ENCODE data around the gene CACNA2D3.

CACNA2D3 gene

DNA sequence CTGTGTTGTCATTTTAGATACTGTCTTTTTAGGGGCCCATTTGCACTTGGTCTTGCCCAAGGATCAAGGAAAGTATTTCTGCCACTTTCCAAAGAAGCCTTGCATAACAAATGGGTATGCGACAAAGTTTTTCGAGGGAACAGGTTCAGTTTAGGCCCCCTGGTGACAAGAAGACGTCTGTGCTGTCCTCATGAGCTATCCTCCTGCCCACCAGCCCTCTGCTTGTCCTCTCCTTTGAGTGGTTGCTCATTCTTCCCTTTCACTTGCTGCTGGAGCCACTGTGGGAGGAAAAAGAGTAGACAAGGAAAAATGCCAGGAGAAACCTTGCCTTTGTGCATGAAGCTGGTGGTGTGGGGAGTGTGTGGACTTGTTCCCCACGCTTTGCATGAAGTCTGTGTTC, 171.9 kb downstream of the CACNA2D3 start:
- DNase-seq, result no peak

DNA sequence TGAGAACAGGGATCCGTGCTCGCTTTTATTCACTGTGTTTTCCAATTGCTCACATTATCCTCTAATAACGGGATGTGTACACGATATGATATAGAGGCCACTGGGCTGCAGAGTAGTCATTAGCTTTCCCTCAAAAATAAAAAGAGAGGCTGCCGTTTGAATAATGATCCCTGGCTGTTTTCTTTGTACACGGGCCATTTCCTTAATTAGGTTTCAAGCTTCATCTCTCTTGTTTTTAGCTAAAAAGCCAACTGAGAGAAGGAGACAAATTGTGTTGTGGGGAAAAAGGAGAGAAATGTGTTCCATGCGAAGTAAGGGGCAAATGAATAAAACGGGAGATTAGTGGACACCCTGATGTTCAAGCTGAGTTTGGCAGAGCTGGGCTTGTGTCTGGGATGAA, 174.2 kb downstream of the CACNA2D3 start:
- no peak for DNase-seq

DNA sequence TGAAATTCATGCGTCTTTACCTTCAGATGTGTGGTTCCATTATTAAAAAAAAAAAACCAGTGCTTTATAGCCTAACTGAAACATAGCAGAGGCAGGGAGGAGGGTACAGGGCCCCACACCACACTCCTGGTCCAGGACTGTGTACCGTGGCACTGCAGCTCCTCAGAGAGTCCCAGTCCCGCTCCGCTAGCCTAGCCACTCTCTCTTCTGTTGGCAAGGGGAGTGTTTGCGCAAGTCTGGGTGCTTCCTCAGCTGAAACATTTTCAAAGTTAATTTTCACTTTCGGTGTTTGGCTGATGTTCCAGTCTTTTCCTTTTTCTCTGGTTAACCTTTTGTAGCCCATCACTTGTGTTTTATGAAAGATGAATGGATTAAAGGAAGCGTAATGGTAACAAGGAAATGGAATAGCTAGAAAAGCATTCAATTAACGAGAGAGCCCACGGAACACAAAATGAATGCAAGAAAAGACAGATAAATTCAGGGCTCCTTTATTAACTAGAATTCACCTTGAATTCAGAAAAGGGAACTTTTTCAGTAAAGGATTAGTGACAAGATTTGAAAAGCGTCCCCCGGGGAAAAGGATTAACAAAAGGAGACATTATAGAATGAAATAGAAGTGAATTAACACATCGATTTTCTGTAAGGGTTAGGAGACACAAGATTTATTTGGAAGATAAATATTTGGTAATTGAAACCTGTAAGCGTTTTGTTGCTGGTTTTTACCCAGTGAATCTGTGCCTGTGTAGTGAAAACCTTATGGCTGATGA, 177.0 kb downstream of the CACNA2D3 start:
- DNase-seq, result no peak

DNA sequence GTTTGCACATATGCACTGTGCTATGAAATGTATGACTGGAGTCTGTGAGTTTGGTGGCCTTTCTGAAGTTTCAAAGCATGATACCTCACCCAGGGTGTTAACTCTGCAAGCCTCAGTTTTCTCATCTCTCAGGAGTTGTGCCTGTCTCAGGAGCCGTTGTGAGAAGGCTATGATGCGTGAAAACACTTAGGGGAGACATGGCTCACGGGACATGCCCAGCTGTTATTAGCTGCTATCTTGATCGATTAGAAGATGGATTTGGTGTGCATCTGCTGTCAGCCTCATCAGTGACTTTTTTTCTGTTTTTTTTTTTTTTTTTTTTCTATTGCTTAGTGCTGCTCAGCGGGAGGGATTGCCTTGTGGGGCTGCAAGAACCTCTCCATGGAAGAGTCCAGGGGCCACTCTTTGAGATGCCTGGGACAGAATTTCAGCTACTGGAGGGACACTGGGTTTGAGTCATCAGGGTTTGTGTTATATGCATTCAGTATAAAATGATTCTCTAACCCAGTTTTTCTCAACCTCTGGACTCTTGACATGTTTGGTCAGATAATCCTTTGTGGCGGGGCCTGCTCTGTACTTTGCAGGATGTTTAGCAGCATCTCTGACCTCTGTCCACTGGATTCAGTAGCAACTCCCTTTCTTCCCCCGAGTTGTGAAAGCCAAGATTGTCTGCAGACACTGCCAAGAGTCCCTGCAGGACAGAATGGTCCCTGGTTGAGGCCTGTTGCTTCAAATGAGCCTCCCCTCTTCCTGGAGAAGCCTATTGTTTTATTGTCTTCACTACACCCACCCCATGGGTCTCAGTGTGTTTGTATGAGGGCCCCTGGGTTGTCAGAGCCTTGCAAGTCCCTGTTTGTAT, 181.4 kb downstream of the CACNA2D3 start:
- DNase-seq, result no peak

DNA sequence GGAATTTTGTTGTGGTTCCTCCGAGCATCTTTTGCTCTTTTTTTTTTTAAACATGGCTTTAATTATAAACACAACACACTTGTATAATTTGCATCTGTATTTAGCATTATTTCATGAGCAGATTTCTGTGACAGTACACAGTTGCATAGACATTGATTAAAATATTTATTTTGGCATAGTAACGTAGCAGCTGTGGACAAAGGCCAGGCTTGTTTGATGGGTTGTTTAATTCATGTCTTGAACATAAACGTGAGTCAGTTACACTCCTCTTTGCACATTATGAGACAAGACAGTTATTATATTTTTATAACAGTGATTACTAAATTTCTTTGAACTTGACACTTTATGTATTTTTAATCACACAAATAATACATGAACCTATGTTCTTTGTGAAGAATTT, 182.5 kb downstream of the CACNA2D3 start:
- DNase-seq, result no peak

DNA sequence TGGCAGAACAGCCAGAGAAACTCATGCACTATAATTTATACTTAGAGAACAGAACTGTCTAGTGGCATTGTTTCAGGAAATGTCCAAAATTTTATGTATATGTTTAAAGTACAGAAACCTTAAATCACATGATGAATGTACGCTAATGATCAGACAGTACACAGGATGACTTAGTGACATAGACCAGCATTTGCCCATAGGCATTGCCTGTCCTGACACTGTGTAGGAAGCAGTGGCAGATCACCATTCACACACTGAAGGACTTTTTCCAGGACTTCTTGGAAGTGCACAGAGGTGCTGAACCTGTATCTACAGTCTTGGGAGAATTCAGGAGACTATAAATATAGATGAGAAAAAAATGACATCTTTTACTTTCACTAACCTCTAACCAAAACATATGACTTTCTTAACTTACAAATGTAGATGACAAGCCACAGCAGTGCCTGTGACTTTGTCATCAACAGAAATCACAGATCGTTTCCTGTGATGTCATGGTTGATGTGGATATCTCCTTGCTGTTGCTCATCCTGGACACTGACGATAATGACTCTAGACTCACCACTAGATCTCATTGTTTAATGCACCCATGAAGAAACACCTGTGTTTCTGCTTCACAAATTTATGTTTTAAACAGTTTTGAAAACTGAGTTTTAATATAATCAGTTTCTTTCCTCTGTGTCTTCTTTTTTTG, 183.2 kb downstream of the CACNA2D3 start:
- no peak for DNase-seq

DNA sequence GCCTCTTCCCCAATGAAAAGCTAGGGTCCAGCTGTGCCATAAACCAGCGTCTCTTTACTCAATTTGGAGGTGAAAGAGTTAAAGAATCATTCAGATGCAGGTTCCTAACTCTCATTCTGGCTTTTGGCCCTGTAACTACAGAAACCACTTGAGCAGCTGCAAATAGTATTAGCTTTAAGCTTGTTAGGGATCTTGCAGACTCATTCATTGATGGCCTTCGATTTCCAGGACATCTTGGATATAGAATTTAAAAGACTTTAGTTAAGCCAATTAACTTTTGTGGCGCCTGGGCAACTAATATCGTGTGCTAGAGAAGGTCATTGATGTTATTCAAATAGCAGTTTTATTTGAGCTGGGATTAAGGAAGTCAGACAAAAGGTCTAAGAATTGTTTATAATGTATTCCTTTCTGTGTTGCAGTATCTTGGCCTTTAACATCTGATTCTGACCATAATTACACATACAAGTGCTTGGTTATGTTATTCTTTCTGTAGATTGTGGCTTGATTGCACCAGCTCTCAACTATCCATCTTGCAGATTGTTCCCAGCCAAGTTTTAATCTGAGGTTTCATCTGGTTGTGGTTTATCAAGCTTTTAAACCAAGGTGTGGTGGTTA, 185.3 kb downstream of the CACNA2D3 start:
- DNase-seq, result no peak

DNA sequence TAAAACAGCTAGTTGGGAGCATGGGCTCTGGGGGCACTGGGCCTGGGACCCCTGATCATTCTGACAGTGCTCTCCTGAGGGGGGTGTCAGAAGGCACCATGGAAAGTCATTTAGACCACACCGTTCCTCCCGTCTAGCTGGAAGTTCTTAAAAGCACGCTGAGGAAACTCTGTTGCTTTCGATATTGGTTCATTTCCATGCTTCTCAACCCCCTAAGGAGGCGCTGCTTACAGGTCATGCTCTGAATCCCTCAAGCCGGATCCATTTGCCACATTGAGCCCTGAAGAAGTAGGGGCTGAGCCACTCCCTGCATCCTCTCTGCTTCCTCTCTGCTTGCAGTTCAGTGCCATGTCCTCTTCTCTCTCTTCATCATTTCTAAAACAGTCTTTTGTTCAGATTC, 187.2 kb downstream of the CACNA2D3 start:
- DNase-seq, result no peak

DNA sequence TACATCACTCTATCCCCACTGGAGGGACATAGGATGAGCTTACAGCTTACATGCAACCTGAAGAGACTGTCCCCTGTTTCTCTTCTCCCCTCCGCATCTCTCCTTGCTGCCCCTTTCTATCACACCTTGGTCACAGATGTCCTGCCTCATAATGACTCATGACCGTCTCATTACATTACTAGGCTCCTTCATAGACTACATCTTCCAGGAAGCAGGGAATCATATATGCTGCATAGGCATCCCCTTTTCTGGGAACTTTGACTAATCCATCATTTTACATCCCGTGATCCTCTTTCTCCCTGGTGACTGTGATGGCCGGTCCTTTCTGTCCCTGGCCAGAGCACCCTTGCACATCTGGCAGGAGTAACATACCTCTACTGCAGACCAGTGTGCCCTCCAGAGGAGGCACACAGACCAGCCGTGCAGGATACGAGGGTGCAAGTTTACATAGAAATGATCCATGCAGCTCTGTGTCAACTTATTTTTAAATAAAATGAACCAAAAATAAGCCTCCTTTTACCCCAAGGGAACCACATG, 188.9 kb downstream of the CACNA2D3 start:
- DNase-seq, result no peak

DNA sequence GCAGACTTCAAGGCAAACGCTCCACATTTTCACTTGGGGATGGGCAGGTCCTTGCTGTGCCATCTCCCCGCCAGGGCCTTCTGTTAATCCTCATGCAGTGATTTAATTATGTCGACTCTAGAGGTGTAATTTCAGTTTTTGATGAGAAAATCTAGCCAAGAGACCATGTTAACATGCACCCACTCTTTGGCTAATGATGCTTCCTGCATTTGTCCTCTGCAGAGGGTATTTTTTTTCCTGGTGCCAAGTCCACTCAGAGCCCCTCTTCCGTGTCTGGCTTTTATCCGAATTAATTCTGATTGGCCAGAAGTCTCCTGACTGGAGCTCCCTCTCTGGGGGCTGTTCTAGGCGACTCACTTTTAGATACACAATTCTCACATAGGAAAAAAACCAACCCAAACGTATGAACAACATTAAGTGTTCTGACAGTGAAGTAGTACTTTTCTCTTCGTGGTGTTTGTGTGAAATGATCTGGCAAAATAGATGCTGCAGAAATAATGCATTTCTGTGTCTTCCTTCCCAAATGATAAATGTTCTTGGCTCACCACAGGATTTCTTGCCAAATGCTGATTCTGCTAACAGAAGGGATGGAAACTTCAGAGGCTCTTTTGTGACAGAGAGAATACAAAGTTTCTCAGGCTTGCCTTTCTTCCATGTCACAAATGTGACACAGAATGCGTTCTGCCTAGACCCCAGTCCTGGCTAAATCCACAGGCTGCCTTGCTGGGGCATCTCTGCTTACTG, 190.0 kb downstream of the CACNA2D3 start:
- DNase-seq, result no peak

DNA sequence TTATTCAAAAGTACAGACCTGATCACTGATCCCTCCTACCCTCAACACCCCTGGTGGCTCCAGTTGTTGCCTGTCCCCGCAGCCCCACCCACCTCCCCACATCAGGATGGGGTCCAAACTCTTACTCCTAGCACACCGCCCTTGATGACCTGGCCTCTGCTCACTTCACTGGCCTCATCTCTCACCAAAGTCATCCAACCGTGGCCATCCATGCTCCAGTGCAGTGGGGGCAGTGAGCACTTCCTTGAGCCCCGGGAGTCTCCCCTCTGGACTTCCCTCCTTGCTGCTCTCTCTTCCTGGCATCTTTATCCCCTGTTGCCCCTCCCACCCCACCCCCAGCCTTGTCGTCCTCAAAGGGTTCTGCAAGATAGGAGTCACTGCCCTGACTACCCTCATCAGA, 191.1 kb downstream of the CACNA2D3 start:
- DNase-seq, result no peak

DNA sequence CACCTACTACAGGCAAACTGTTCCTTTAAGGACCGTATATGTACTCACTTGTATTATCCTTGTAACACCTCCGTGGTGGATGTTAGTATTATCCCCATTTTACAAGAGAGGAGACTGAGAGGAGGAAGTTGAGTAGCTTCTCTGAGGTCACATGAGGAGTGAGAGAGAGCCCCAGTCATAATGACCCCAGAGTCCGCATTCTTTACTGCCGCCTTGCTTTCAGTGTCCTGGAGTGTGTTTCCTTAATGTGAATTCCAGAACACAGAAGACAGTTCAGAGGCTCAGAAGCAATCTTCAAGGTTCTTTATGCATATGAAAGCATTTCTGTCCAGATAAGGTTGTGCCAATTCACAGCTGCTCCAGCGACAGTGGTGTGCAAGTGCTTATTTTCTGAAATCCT, 199.2 kb downstream of the CACNA2D3 start:
- no peak for DNase-seq

DNA sequence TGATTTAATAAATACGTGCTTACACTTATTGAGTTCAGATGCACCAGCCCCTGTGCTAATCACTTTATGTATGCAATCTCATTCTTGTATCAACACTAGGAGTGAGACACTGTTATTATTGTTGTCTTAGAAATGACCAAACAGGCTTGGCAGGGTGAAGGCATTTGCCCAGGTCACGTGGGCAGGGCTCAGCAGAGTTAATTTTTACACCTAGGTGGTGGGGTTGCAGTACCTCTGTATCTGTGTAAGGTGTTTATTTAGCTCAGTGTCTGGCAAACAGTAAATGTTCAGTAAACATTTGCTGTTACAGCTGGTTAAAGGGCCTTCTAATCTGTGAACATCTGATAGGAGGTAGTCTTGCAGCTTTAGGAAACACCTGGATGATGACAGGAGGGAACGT, 200.0 kb downstream of the CACNA2D3 start:
- no peak for DNase-seq

DNA sequence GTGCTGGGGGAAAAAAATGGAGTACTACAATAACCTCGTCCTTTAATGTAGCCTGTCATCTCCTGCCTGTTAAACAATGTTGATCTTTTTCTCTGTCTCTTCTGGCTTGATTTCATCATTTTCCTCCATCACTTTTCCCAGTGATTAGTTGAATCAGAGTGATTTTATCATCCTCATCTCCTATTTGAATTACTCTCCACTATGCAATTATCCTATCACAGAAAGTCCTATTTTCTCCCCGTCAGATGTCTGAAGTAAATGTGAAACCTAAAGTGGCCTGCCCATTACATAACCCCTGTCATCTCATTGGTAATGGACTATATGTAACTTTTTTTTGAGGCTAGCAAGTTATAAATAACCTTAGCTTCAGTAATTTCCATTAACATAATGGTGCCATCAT, 201.8 kb downstream of the CACNA2D3 start:
- no peak for DNase-seq

DNA sequence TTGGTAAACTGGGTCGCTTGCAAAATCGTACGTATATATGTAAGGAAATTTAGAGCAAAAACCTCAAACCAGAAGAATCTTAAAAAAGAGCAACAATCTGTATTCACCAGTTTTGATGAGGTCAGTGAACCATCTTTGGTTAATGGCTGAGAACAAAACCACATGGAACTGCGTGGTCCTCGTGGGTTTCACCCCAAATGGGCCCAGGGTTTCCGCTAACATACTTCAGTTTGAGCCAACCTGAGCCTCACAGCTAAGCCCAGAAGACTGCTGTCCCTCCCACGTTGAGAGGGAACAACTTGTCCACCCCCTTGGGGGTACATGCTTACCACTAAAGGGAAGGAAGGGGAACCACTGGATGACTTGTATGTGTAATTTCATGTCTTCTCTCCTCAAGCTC, 204.6 kb downstream of the CACNA2D3 start:
- DNase-seq, result no peak

DNA sequence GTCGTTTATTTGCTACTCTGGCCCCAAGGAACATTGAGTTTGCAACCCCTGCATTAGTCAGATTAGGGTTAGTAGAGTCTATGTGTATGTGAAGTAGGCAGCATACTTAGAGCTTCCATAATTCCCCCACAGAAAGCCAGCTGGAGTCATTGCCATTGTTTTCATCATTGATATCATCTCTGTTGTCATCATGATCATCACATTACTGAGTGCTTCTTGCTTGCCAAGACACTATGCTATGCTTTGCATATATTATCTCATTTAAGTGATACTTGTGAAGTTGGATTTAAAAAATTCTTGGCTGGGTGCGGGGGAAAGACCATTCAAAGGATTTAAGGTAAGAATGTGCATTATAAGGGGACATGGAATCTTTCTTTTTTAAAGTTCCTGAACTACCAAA, 209.0 kb downstream of the CACNA2D3 start:
- DNase-seq, result no peak

DNA sequence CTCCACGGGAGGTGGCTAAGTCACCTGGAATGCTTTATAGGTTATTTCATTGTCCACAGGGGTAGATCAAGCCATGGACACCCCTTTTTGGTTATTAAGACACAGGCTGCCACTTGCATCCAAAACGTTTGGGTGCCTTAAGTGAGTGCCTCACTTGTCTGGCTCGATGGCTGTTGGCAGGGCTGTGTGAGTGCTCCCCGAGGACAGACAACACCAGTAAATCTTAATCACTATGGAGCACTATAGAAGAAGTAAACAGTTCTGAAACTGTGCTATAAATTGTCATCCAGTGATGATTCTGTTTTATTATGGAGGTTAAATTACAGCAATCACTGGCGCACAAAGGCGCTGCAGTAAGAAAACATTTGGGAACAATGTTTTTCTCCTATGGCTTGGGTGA, 215.5 kb downstream of the CACNA2D3 start:
- DNase-seq, result no peak

DNA sequence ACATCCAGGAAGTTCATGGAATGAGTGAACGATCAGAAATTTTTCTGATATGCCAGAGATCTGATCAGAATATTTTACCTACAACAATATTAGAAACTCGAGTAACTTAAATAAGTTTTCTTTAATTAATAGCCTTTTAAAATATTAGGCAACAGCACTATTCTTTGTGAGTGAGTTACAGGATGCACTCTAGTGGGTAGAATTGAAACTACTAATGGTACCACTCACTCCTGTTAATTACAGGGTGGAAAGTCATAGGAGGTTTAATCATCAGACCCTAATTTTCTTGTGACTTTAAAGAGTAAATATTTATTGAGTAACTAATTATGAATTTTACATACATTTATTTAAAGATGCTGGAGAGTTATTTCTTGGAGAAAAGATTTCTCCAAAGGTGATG, 217.3 kb downstream of the CACNA2D3 start:
- no peak for DNase-seq

DNA sequence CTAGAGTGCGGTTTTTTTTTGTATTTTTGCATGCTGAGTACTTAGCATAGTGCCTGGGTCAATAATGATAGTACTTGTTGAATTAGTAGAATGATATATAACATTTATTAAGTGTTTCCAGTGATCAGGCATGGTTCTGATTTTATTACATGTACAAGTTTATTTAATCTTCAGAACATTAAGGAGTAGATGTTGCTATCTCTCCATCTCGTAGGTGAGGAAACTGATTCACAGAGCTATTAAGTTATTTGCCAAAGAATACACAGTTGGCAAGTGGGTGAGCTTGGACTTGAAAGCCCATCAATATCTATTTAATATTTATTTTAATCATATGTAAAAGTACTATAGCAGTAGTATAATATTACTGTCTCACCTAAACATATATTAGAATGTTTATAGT, 219.5 kb downstream of the CACNA2D3 start:
- no peak for DNase-seq

DNA sequence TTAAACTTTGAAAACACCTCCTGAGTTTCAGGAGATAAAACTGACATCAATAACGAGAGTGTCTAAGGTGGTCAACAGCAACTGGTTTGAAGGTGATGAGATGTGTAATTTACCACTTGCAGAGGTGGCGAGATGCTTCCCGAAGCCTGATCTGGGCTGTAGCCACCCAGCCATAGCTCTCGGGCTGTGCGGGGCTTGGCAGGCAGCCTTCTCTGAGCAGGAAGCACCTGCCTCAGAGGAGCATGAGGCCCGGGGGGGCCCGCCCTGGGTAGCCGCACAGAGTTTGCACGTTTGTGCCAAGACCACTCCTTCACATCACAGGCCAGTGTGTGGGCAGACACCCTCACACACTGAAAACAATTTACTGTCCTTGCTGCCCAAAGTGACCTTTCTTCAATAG, 220.3 kb downstream of the CACNA2D3 start:
- DNase-seq, result no peak

DNA sequence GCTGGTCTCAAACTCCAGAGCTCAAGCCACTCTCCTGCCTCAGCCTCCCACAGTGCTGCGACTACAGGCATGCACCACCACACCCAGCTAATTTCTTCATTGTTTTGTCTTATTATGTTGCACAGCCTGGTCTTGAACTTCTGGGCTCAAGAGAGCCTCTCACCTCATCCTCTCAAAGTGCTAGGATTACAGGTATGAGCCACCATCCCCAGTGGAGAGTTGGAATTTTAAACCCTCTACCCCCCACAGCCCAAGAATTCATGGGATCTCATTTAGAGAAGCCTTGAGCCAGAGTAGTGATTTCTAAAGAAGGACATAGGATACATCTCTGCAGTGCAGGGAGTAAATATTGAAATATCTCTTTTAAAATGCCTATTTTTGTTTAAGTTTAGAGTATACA, 221.1 kb downstream of the CACNA2D3 start:
- no peak for DNase-seq

DNA sequence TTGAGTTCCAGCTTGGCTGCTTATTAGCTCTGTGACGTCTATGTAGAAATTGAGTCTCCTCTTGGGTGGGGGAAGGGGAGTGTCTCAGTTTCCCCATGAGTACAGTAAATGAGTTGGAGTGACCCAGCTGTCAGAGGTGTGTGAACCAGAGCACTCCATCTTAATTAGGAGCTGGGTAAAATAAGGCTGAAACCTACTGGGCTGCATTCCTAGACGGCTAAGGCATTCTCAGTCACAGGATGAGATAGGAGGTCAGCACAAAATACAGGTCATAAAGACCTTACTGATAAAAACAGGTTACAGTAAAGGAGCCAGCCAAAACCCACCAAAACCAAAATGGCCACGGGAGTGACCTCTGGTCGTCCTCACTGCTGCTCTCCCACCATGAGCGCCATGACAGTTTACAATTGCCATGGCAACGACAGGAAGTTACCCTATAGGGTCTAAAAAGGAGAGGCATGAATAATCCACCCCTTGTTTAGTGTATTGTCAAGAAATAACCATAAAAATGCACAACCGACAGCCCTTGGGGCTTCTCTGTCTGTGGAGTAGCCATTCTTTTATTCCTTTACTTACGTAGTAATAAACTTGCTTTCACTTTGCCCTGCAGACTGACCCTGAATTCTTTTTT, 222.4 kb downstream of the CACNA2D3 start:
- no peak for DNase-seq

Measured in activated CD4-positive, CD25-positive, alpha-beta regulatory T cell (primary cell).